ENCODE measurements around the gene SYCE3.
"Not testable (repeated sequence)": the region's sequence is repeated elsewhere in the genome, so short reads cannot be mapped to it uniquely, and the experiment has no call there.

The SYCE3 gene

DNA sequence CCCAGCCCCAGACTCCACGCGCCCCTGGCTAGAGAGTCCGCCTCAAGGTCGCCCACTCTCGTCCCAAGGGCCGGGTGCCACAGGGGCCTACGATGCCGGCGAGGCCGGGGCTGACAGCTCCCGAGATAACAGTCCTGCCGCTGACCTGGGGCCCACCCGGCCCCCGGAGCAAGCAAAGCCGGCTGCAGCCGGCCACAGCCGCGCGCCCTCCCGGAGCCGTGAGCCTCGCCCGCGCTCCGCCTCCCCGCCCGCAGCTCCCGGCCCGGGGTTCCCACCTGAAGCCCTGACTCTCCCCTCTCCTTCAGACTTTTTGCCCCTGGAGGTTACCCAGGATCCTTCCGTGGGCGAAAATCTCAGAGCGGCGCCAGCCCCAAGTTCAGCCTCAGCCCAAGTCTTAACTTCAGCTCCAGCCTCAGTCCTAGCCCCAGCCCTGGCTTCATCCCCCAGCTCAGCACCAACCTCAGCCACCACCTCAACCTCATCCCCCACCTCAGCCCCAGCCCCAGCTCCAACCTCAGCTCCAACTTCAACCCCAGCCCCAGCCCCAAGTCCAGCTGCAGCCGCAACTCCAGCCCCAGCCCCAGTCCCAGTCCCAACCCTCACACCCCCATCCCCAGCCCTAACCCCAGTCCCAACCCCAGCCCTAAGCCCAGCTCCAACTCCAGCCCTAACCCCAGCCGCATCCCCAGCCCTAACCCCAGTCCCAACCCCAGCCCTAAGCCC, 15.3 kb downstream of the SYCE3 start:
- Histone ChIP-seq H3K27me3 (ENCODE audit: insufficient read depth, low read length) (no peaks in the 10 kb centered on the region), H3K4me3 (ENCODE audit: low read depth, low read length) (no peak overlapping the region), H2AFZ (ENCODE audit: low read length, unreplicated experiment) (no peak overlapping the region), H3K4me1 (ENCODE audit: control insufficient read depth, insufficient read depth, low read length, unreplicated experiment) (peaks cover 14% of the 10 kb centered on the region), H3K36me3 (ENCODE audit: insufficient read depth, low read length) (no peaks in the 10 kb centered on the region), H3K79me2 (ENCODE audit: control insufficient read depth, insufficient read depth, low read length, unreplicated experiment) (no peaks in the 10 kb centered on the region), H3K27ac (ENCODE audit: low read depth, low read length) (no peak overlapping the region)

DNA sequence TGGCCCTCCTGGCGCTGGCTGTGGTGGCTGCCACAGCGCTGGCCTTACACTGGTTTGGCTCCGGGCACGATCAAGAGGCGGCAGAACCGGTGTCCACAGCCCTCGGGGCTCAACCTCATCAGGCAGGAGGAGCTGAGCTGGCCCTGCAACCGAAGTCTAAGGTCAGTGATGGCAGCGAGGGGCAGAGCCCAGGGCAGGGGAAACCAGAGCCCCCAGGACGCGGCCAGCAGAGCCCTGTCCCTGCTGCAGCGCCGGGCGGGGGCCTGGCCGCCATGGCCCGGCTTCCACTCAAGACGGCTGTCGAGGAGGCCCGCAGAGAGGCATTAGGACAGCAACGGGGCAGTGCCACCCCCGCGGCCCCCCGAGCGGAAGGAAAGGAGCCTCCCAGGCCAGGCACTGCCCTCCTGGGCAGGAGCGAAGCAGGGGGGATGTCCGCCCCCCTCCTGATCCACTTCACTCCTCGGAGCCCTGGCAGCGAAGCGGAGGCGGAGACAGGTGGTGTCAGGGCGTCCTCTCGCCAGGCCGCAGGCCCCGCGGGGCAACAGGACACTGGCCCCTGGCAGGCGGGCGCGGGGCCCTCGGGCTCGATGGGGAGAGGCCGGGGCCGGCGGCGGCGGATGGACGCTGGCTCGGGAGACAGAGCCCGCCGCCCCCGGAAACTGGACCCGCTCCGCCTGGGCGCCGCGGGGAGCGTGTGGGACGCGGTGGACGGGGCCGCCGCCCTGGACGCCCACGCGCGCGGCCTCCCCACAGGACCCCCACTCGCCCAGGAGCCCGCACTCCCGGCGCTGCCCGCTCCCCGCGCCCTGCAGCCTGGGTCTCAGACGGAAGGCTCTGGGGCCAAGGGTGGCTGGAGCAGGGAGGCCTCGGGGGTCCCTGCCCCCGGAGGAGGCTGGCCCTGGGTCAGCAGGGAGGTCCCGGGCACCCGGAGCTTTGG, 16.1 kb downstream of the SYCE3 start:
- Histone ChIP-seq H3K27me3 (ENCODE audit: insufficient read depth, low read length) (no peaks in the 10 kb centered on the region), H3K4me1 (ENCODE audit: control insufficient read depth, insufficient read depth, low read length, unreplicated experiment) (peaks cover 21% of the 10 kb centered on the region), H3K27ac (ENCODE audit: low read depth, low read length) (no peak overlapping the region), H3K79me2 (ENCODE audit: control insufficient read depth, insufficient read depth, low read length, unreplicated experiment) (no peaks in the 10 kb centered on the region), H3K4me3 (ENCODE audit: low read depth, low read length) (no peak overlapping the region), H2AFZ (ENCODE audit: low read length, unreplicated experiment) (no peak overlapping the region), H3K36me3 (ENCODE audit: insufficient read depth, low read length) (no peaks in the 10 kb centered on the region)

DNA sequence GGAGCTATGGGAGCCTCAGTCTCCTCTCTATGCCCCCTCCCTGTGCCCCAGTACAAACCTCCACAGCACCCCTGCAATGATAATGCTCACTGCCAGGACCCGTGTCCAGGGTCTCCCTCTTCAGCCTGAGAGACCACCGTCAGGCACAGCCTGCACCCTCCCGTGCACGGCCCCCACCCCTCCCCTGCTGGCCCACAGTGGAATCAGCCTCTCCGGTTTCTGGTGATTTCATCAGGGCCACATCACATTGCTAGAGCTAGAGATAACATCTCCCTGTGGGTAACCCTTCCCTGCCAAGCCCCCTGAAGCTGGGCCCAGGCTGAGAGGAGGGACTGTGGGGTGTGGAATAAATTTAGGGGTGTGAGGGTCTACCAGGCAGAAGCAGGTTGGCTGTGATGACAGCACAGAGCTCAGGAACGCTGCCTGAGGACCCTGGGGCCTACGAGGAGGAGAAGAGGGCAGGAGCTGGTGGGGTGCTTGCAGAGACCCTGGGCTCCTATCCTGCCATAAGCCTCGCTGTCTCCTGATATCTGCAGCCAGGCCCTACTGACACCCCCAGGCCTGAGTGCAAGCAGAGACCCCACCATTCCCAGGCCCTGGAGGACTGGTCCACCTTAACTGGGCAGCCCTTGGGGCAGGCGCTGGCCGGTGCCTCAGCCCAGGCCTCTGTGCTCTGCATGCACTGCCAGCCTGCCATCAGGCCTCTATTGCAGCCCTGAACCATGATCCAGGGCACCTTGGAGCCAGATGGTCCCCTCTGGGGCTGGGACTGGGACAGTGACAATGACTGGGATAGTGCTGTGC, 17.0 kb downstream of the SYCE3 start, which contains the start of gene KLHDC7B:
Gene KLHDC7B, plus strand, starts transcription at position 378 of the 804 bp plus-strand sequence. Its CDS starts 345 bp downstream, at position 723.
- Histone ChIP-seq H3K4me1 (ENCODE audit: control insufficient read depth, insufficient read depth, low read length, unreplicated experiment) (peaks cover 28% of the 10 kb centered on the region), H3K27me3 (ENCODE audit: insufficient read depth, low read length) (no peaks in the 10 kb centered on the region), H3K27ac (ENCODE audit: low read depth, low read length) (peak within 1 kb of the TSS; percentile 12; the same call in 1 of the 2 replicates), H2AFZ (ENCODE audit: low read length, unreplicated experiment) (no peak within 1 kb of the TSS), H3K36me3 (ENCODE audit: insufficient read depth, low read length) (no peaks in the 10 kb centered on the region), H3K79me2 (ENCODE audit: control insufficient read depth, insufficient read depth, low read length, unreplicated experiment) (no peaks in the 10 kb centered on the region), H3K4me3 (ENCODE audit: low read depth, low read length) (no peak within 1 kb of the TSS)

DNA sequence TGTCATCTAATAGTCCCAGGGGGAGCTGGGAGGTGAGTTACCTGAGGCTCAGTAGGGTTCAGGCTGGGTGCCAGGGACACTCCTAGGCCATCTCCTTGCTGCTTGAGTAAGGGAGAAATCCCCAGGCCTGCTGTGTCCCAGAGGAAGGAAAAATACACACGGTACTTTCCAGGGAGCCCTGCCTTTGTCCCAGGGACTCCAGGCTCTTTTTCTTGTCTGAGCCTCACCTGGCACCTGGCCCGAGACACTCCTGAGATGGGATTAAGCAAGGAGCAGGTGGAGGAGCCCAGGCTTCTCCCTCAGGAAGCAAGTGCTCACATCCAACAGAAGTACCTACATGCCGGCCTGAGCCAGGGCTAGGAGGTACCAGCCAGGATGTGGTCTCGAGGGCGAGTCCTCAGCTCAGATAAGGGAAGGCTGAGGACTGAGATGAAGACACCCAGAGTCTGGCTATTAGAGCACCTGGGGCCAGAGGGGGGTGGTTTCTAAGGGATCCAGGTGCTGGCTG, 17.9 kb downstream of the SYCE3 start:
- Histone ChIP-seq H3K36me3 (ENCODE audit: insufficient read depth, low read length) (no peaks in the 10 kb centered on the region), H3K27me3 (ENCODE audit: insufficient read depth, low read length) (no peaks in the 10 kb centered on the region), H3K79me2 (ENCODE audit: control insufficient read depth, insufficient read depth, low read length, unreplicated experiment) (no peaks in the 10 kb centered on the region), H3K4me1 (ENCODE audit: control insufficient read depth, insufficient read depth, low read length, unreplicated experiment) (peaks cover 32% of the 10 kb centered on the region), H2AFZ (ENCODE audit: low read length, unreplicated experiment) (peak overlapping the region; percentile 81), H3K4me3 (ENCODE audit: low read depth, low read length) (0 out of 2 replicates have a peak overlapping the region, but pooled peaks have one; percentile 29), H3K27ac (ENCODE audit: low read depth, low read length) (peak overlapping the region; percentile 12; the same call in 1 of the 2 replicates)

DNA sequence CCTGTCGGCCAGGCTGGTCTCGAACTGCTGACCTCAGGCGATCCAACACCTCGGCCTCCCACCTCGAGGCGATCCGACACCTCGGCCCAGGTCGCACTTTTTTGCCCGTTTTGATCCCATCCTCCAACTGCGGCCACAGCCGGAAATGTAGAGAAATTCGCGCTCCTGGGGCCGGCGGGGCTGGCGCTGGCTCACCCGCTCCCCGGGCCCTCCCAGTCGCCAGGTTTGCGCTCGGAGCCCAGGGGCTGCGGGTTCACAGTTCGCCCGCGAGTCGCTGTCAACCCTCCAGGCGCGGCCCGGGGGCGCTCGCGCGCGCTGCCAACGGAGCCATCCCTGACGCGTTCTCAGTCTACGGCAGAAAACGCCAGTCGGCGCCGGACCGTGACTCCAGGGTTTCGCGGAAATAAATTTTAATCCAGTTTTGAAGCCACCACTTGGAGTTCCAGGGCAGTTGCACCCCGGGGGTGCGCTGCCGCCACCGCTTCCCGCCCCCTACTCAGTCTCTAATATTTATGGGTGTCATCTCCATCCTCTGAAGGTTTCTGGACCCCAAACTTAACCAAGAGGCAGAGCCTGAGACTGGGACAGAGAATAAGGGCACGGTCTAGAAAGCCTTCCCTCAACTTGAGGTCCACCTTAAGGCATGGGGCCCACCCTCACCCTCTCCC, 18.5 kb downstream of the SYCE3 start:
- no peaks in the 10 kb centered on the region for H3K79me2 ChIP-seq (ENCODE audit: control insufficient read depth, insufficient read depth, low read length, unreplicated experiment)
- peak overlapping the region; percentile 12; the same call in 1 of the 2 replicates for H3K27ac ChIP-seq (ENCODE audit: low read depth, low read length)
- H3K4me3 ChIP-seq (ENCODE audit: low read depth, low read length): 0 out of 2 replicates have a peak overlapping the region, but pooled peaks have one; percentile 29
- no peaks in the 10 kb centered on the region for H3K27me3 ChIP-seq (ENCODE audit: insufficient read depth, low read length)
- no peaks in the 10 kb centered on the region for H3K36me3 ChIP-seq (ENCODE audit: insufficient read depth, low read length)
- peak overlapping the region; percentile 81 for H2AFZ ChIP-seq (ENCODE audit: low read length, unreplicated experiment)
- peaks cover 36% of the 10 kb centered on the region for H3K4me1 ChIP-seq (ENCODE audit: control insufficient read depth, insufficient read depth, low read length, unreplicated experiment)

GRCh38 chr22:50542416-50542927, 20.2 kb downstream of the SYCE3 start:
- Histone ChIP-seq H3K27me3 (ENCODE audit: insufficient read depth, low read length) (no peaks in the 10 kb centered on the region), H2AFZ (ENCODE audit: low read length, unreplicated experiment) (no peak overlapping the region), H3K27ac (ENCODE audit: low read depth, low read length) (peak overlapping the region; percentile 100), H3K79me2 (ENCODE audit: control insufficient read depth, insufficient read depth, low read length, unreplicated experiment) (no peaks in the 10 kb centered on the region), H3K4me1 (ENCODE audit: control insufficient read depth, insufficient read depth, low read length, unreplicated experiment) (peaks cover 44% of the 10 kb centered on the region), H3K36me3 (ENCODE audit: insufficient read depth, low read length) (no peaks in the 10 kb centered on the region), H3K4me3 (ENCODE audit: low read depth, low read length) (no peak overlapping the region)

DNA sequence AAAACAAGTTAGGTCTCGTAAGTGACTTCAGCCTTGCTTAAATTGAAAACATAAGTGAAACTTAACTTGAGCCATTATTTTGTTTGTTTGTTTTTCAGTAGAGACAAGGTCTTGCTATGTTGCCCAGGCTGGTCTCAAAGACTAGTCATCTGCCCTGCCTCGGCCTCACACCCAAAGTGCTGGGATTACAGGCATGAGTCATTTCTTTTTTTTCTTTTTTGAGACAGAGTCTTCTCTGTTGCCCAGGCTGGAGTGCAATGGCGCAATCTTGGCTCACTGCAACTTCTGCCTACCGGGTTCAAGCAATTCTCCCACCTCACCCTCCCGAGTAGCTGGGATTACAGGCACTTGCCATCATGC, 21.1 kb downstream of the SYCE3 start:
- H3K4me3 ChIP-seq (ENCODE audit: low read depth, low read length); H3K27me3 ChIP-seq (ENCODE audit: insufficient read depth, low read length); H3K79me2 ChIP-seq (ENCODE audit: control insufficient read depth, insufficient read depth, low read length, unreplicated experiment); H2AFZ ChIP-seq (ENCODE audit: low read length, unreplicated experiment); H3K36me3 ChIP-seq (ENCODE audit: insufficient read depth, low read length): not testable (repeated sequence)
- peak overlapping the region; percentile 100 for H3K27ac ChIP-seq (ENCODE audit: low read depth, low read length)
- peaks cover 44% of the 10 kb centered on the region for H3K4me1 ChIP-seq (ENCODE audit: control insufficient read depth, insufficient read depth, low read length, unreplicated experiment)

DNA sequence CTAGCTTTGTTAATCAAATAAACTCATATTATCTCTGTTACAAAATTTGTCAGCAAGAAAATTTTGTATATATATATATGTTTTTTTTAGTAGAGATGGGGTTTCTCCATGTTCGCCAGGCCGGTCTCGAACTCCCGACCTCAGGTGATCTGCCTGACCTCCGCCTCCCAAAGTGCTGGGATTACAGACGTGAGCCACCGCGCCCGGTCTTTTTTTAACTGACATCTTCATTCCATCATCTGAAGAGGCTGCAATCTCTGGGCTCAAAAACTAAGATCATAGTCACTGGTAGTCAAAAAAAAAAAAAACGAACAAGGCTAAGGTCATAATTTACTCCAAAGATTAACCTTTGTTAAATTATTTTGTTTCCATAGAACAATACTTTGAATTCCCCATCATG, 22.3 kb downstream of the SYCE3 start:
- Histone ChIP-seq H3K27me3 (ENCODE audit: insufficient read depth, low read length) (no peaks in the 10 kb centered on the region), H3K4me3 (ENCODE audit: low read depth, low read length) (no peak overlapping the region), H2AFZ (ENCODE audit: low read length, unreplicated experiment) (no peak overlapping the region), H3K27ac (ENCODE audit: low read depth, low read length) (peak overlapping the region; percentile 100), H3K79me2 (ENCODE audit: control insufficient read depth, insufficient read depth, low read length, unreplicated experiment) (no peaks in the 10 kb centered on the region), H3K36me3 (ENCODE audit: insufficient read depth, low read length) (no peaks in the 10 kb centered on the region), H3K4me1 (ENCODE audit: control insufficient read depth, insufficient read depth, low read length, unreplicated experiment) (peaks cover 40% of the 10 kb centered on the region)

- Histone ChIP-seq H2AFZ (ENCODE audit: low read length, unreplicated experiment) (no peak overlapping the region), H3K4me1 (ENCODE audit: control insufficient read depth, insufficient read depth, low read length, unreplicated experiment) (peaks cover 32% of the 10 kb centered on the region), H3K27me3 (ENCODE audit: insufficient read depth, low read length) (no peaks in the 10 kb centered on the region), H3K4me3 (ENCODE audit: low read depth, low read length) (no peak overlapping the region), H3K79me2 (ENCODE audit: control insufficient read depth, insufficient read depth, low read length, unreplicated experiment) (no peaks in the 10 kb centered on the region), H3K36me3 (ENCODE audit: insufficient read depth, low read length) (no peaks in the 10 kb centered on the region), H3K27ac (ENCODE audit: low read depth, low read length) (peak overlapping the region; percentile 100)
These were observed 25.0 kb downstream of the SYCE3 start for GRCh38 chr22:50537765-50538164.

Data from ACC112 (cell line).